ENCODE results near the gene CDK17. TPM values are rescaled to one million over a fixed set of nuclear protein-coding genes. Genes with fewer than 3 reads are reported as not detected.

CDK17 gene
- total and polyA plus RNA-seq, 2 donors (not counting 1 experiment from before 2014, with no cell fraction given), result 15.6 to 87.8 TPM

GRCh38 chr12:96257550-96258103 lies 142.6 kb downstream of the CDK17 start:
- WGBS (ENCODE audit: insufficient coverage), result no CpG with 5 or more reads among the region's 2 CpGs
- H2AFZ ChIP-seq (ENCODE audit: insufficient read depth, low read depth, low read length, poor library complexity, severe bottlenecking), result no peak overlapping the region
- no peaks in the 10 kb centered on the region for H3K27me3 ChIP-seq (replicated peaks in 1 of 4; ENCODE audit: control extremely low read depth in 1 of 4, control insufficient read depth in 3 of 4, insufficient read depth in 4 of 4, low read length in 3 of 4)
- no peaks in the 10 kb centered on the region for H3K9me3 ChIP-seq (ENCODE audit: control extremely low read depth in 1 of 3, control insufficient read depth in 2 of 3, insufficient read depth in 1 of 3, low read length in 2 of 3)
- no peaks in the 10 kb centered on the region for H3K4me1 ChIP-seq (ENCODE audit: control insufficient read depth in 2 of 2, insufficient read depth in 2 of 2, low read length in 2 of 2)
- no peak overlapping the region for H3K4me2 ChIP-seq (replicated peaks; ENCODE audit: low read depth, low read length, poor library complexity, severe bottlenecking)
- Mint-ChIP-seq H3K9me3 (ENCODE audit: insufficient read depth) (no peaks in the 10 kb centered on the region), H3K27me3 (no peaks in the 10 kb centered on the region), H3K27ac (peak overlapping the region; percentile 5), H3K4me3 (no peak overlapping the region), H3K4me1 (peaks cover 6% of the 10 kb centered on the region)
- no peak overlapping the region for H3K4me3 ChIP-seq (ENCODE audit: control extremely low read depth in 1 of 5, extremely low read depth in 1 of 5, insufficient read depth in 1 of 5, low read depth in 2 of 5, low read length in 4 of 5)
- peaks cover 27% of the 10 kb centered on the region for H4K20me1 ChIP-seq (ENCODE audit: control insufficient read depth, insufficient read depth, low read length, poor library complexity, severe bottlenecking)
- no peak overlapping the region for H3K9ac ChIP-seq (ENCODE audit: low read length)
- POLR2A ChIA-PET, result no interaction called here
- peak overlapping the region in 1 of 2 donors; percentile 2 for H3K27ac ChIP-seq (ENCODE audit: low read length in 2 of 2)
- CTCF ChIA-PET, result interaction anchor here (0.6 to 1.1 kb wide), 3 partner anchors 37 to 51 kb away, joined by 3 read pairs; no protein-coding TSS in a partner anchor
- H3K36me3 ChIP-seq (replicated peaks in 1 of 2; ENCODE audit: control extremely low read depth in 1 of 2, control insufficient read depth in 1 of 2, extremely low read depth in 1 of 2, insufficient read depth in 2 of 2, low read length in 1 of 2), result peaks cover 0 to 45% of the 10 kb centered on the region in 2 experiments
- DNase-seq (no peak), ATAC-seq (ENCODE audit: low read depth) (no peak)
- peaks cover 41% of the 10 kb centered on the region for H3K79me2 ChIP-seq (ENCODE audit: control insufficient read depth, insufficient read depth, low read length)
- TF ChIP-seq CTCF (IDR thresholded peaks at IDR 0.05), result no peak
- no peak for TF ChIP-seq EZH2 (IDR thresholded peaks at IDR 0.05; ENCODE audit: borderline replicate concordance, insufficient read depth, low read depth, low read length, poor library complexity, severe bottlenecking)
- intact Hi-C loops (cut with micrococcal nuclease), result no loop called here

GRCh38 chr12:96256672-96257361 lies 143.4 kb downstream of the CDK17 start:
- Histone ChIP-seq H3K9ac (ENCODE audit: low read length) (no peak overlapping the region), H3K4me1 (ENCODE audit: control insufficient read depth in 2 of 2, insufficient read depth in 2 of 2, low read length in 2 of 2) (no peaks in the 10 kb centered on the region), H3K4me2 (replicated peaks; ENCODE audit: low read depth, low read length, poor library complexity, severe bottlenecking) (no peak overlapping the region), H3K9me3 (ENCODE audit: control extremely low read depth in 1 of 3, control insufficient read depth in 2 of 3, insufficient read depth in 1 of 3, low read length in 2 of 3) (no peaks in the 10 kb centered on the region), H4K20me1 (ENCODE audit: control insufficient read depth, insufficient read depth, low read length, poor library complexity, severe bottlenecking) (peaks cover 27% of the 10 kb centered on the region), H3K79me2 (ENCODE audit: control insufficient read depth, insufficient read depth, low read length) (peaks cover 47% of the 10 kb centered on the region), H3K36me3 (replicated peaks in 1 of 2; ENCODE audit: control extremely low read depth in 1 of 2, control insufficient read depth in 1 of 2, extremely low read depth in 1 of 2, insufficient read depth in 2 of 2, low read length in 1 of 2) (peaks cover 0 to 53% of the 10 kb centered on the region in 2 experiments), H3K4me3 (ENCODE audit: control extremely low read depth in 1 of 5, extremely low read depth in 1 of 5, insufficient read depth in 1 of 5, low read depth in 2 of 5, low read length in 4 of 5) (no peak overlapping the region), H2AFZ (ENCODE audit: insufficient read depth, low read depth, low read length, poor library complexity, severe bottlenecking) (no peak overlapping the region), H3K27ac (ENCODE audit: low read length in 2 of 2) (peak overlapping the region in 1 of 2 donors; percentile 1), H3K27me3 (replicated peaks in 1 of 4; ENCODE audit: control extremely low read depth in 1 of 4, control insufficient read depth in 3 of 4, insufficient read depth in 4 of 4, low read length in 3 of 4) (no peaks in the 10 kb centered on the region)
- Mint-ChIP-seq H3K27ac (no peak overlapping the region), H3K4me3 (no peak overlapping the region), H3K9me3 (ENCODE audit: insufficient read depth) (no peaks in the 10 kb centered on the region), H3K4me1 (peaks cover 8% of the 10 kb centered on the region), H3K27me3 (no peaks in the 10 kb centered on the region)
- 98% methylated on average over 6 of the region's 7 CpGs for WGBS (ENCODE audit: insufficient coverage)
- intact Hi-C loops (cut with micrococcal nuclease), result no loop called here
- no peak for TF ChIP-seq EZH2 (IDR thresholded peaks at IDR 0.05; ENCODE audit: borderline replicate concordance, insufficient read depth, low read depth, low read length, poor library complexity, severe bottlenecking)
- no peak for TF ChIP-seq CTCF (IDR thresholded peaks at IDR 0.05)
- POLR2A ChIA-PET, result no interaction called here
- CTCF ChIA-PET, result no interaction called here
- DNase-seq, result no peak
- ATAC-seq (ENCODE audit: low read depth), result no peak

Measured in B cell (primary cell).